T-helper 9 cell (primary cell): ENCODE data around the gene FTO.

Experiments
- DNase-seq: peaks from one replicate; pipeline ENCODE4 v3.0.0-alpha.2; 2020

The FTO gene

GRCh38 chr16:53756275-53756996, 52.5 kb downstream of the FTO start:
- no peak for DNase-seq

GRCh38 chr16:53757971-53758609, 54.1 kb downstream of the FTO start:
- no peak for DNase-seq

- no peak for DNase-seq
These were observed 58.2 kb downstream of the FTO start for GRCh38 chr16:53761962-53762703.

- no peak for DNase-seq
These were observed 62.5 kb downstream of the FTO start for GRCh38 chr16:53766304-53767016.

GRCh38 chr16:53768167-53768566, 64.2 kb downstream of the FTO start:
- no peak for DNase-seq

- DNase-seq = no peak
These were observed 64.6 kb downstream of the FTO start for GRCh38 chr16:53768593-53768992.

- DNase-seq = no peak
These were observed 65.2 kb downstream of the FTO start for GRCh38 chr16:53769185-53769584.

GRCh38 chr16:53769787-53770186, 65.8 kb downstream of the FTO start:
- DNase-seq = no peak

- no peak for DNase-seq
These were observed 66.7 kb downstream of the FTO start for GRCh38 chr16:53770641-53771040.

- no peak for DNase-seq
These were observed 67.9 kb downstream of the FTO start for GRCh38 chr16:53771655-53772497.

GRCh38 chr16:53773150-53773846, 69.3 kb downstream of the FTO start:
- no peak for DNase-seq

GRCh38 chr16:53773881-53774280, 69.9 kb downstream of the FTO start:
- no peak for DNase-seq

GRCh38 chr16:53775106-53775820, 71.3 kb downstream of the FTO start:
- no peak for DNase-seq

- no peak for DNase-seq
These were observed 72.0 kb downstream of the FTO start for GRCh38 chr16:53775821-53776431.

GRCh38 chr16:53779186-53779585, 75.2 kb downstream of the FTO start:
- no peak for DNase-seq

- DNase-seq = no peak
These were observed 76.1 kb downstream of the FTO start for GRCh38 chr16:53780051-53780450.

- DNase-seq = no peak
These were observed 77.2 kb downstream of the FTO start for GRCh38 chr16:53781023-53781605.

- DNase-seq = no peak
These were observed 78.2 kb downstream of the FTO start for GRCh38 chr16:53782148-53782547.

GRCh38 chr16:53784291-53784690, 80.3 kb downstream of the FTO start:
- DNase-seq = no peak

GRCh38 chr16:53785044-53785443, 81.1 kb downstream of the FTO start:
- DNase-seq = no peak
